GM12891 (cell line): ENCODE results near the gene NCBP1.
"Not testable (repeated sequence)": the region's sequence is repeated elsewhere in the genome, so short reads cannot be mapped to it uniquely, and the experiment has no call there.

Experiments
- DNase-seq: peaks from one replicate; pipeline ENCODE4 v3.0.0; 2011; ENCODE audit warnings: low spot score; ENCODE audit not compliant: insufficient read length
- FAIRE-seq: peaks from 2 replicates; lab custom pipeline; 2011; peaks lifted over from hg19 to GRCh38; lab: Jason Lieb, UNC
- PAX5 ChIP-seq: IDR thresholded peaks from 2 replicates; pipeline ENCODE4 v1.6.1; 2011; ENCODE audit warnings: low read length, moderate library complexity, mild to moderate bottlenecking; ENCODE audit not compliant: insufficient read depth, severe bottlenecking
- POLR2A ChIP-seq: IDR thresholded peaks from 2 replicates; pipeline ENCODE4 v1.6.1; 2011; ENCODE audit warnings: low read depth, low read length, control low read depth
- POLR2AphosphoS5 ChIP-seq: IDR thresholded peaks from 2 replicates; pipeline ENCODE4 v1.6.1; 2011; ENCODE audit warnings: low read depth, low read length, control low read depth
- POU2F2 ChIP-seq: IDR thresholded peaks from 2 replicates; pipeline ENCODE4 v1.6.1; 2011; ENCODE audit warnings: low read depth, mild to moderate bottlenecking, control low read depth, low read length, moderate library complexity
- SPI1 ChIP-seq: IDR thresholded peaks from 2 replicates; pipeline ENCODE4 v1.6.1; 2011; ENCODE audit warnings: low read depth, low read length, control low read depth
- TAF1 ChIP-seq: IDR thresholded peaks from 2 replicates; pipeline ENCODE4 v1.6.1; 2011; ENCODE audit warnings: low read depth, low read length, control low read depth

Gene NCBP1

DNA sequence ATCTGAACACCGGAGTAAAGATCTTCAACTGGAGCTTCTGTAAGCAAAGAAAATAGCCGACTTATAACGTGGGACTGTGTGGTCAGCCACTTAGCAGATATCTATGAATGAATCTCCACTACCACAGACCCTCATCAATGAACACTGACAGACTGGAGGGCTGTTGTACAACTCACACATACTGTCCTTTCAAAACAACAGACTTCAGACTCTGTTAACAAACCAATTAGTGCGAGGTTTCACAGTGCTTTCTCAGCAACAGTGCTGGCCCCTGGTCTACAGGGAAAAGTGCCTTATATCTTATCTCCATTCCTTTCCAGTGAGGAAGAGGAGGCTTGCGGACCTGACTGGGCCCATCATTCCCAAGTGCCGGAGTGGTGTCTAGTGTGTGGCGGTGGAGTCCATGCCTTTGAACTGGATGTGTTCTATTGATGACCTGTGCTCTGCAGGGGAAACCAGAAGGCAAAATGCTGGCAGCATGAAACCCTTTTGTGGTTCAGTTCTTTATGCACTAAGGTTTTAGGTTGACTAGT is 34.2 kb upstream of the NCBP1 start:
- DNase-seq (no peak), FAIRE-seq (no peak)
- no peak for TF ChIP-seq PAX5
- TF ChIP-seq SPI1: no peak
- no peak for TF ChIP-seq TAF1
- no peak for TF ChIP-seq POU2F2
- no peak for TF ChIP-seq POLR2AphosphoS5
- no peak for TF ChIP-seq POLR2A

DNA sequence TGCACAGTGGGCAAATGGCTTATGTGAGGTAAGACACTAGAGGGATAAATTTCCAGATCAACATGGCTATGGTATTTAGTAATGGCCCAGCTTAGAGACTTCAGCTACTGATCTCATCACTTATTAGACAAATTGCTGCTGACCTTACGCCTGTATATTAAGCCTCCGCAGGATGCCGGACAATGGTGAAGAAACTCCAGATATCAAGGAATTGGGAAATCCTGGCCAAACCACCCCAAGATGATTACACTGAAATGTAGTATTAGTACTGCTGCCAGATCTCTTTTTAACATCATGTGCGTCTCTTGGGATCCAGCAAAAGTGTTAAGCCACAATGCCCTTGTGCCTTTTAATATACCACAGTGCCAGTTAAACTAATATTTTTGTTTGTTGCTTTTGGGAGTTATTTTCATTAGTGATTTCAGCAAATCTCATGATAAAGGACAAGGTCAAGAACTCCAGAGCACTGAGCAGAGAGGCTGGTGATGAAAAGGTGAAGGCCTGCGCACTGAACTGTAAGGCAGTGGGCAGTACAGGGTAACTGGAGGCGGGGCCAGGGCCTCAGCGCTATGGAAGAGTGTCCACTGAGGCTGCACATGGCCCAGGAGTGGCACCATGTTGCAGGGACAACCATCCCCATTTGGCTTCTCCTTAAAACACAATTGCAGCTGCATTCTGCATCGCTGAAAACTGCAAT is 32.9 kb upstream of the NCBP1 start:
- no peak for TF ChIP-seq PAX5
- TF ChIP-seq POLR2A: no peak
- no peak for TF ChIP-seq TAF1
- TF ChIP-seq POLR2AphosphoS5: no peak
- no peak for TF ChIP-seq POU2F2
- no peak for TF ChIP-seq SPI1
- DNase-seq: no peak
- FAIRE-seq: no peak

DNA sequence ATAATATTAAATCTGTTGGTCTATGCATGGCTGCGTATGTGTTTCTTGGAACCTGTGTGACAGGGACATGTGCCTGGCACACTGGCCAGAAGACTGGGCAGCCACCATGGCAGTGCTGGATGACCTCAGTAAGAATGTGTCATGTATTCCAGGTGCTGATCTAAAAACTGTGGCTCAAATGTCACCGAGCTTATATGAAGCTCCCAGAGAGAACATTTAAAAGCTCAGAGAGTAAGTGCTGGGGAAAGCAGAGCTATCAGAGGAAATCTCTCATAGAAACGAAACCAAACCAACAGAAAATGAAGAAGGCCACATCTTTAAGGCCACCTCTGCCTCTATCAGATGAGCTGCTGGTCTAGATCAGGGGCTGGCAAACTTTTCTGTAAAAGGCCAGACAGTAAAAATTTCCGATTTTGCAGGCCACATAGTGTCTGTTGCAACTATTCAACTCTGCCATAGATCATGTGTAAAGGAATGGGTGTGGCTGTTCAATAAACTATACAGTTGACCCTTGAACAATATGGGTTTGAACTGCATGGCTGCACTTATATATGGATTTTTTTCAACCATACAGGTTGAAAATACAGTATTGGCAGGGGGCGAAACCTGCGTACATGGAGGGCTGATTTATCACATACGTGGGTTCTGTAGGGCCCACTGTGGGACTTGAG is 32.3 kb upstream of the NCBP1 start:
- no peak for DNase-seq
- TF ChIP-seq POU2F2: no peak
- TF ChIP-seq PAX5: no peak
- no peak for TF ChIP-seq POLR2A
- no peak for TF ChIP-seq SPI1
- TF ChIP-seq TAF1: no peak
- TF ChIP-seq POLR2AphosphoS5: no peak
- no peak for FAIRE-seq

DNA sequence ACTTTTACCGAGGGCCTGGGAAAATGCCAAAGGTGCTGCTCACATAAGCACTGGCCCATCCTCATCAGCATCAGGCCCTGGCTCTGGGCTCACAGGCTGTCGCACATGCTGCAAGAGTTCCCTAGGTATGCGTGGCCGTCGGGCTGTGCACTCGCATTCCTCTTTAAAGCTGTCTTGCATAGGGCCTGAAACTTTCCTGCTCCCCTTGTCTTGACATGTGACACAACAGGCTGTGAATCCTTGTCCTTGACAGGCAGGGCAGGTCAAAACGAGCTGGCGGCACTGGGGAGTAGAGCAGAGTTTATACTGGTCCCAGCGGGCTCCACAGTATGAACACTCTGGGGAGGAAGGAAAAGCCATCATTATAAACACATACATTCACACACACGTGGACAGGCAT is 31.2 kb upstream of the NCBP1 start:
- TF ChIP-seq PAX5: no peak
- no peak for TF ChIP-seq TAF1
- TF ChIP-seq POLR2A: no peak
- no peak for TF ChIP-seq POLR2AphosphoS5
- no peak for TF ChIP-seq POU2F2
- TF ChIP-seq SPI1: no peak
- no peak for DNase-seq
- FAIRE-seq: no peak

DNA sequence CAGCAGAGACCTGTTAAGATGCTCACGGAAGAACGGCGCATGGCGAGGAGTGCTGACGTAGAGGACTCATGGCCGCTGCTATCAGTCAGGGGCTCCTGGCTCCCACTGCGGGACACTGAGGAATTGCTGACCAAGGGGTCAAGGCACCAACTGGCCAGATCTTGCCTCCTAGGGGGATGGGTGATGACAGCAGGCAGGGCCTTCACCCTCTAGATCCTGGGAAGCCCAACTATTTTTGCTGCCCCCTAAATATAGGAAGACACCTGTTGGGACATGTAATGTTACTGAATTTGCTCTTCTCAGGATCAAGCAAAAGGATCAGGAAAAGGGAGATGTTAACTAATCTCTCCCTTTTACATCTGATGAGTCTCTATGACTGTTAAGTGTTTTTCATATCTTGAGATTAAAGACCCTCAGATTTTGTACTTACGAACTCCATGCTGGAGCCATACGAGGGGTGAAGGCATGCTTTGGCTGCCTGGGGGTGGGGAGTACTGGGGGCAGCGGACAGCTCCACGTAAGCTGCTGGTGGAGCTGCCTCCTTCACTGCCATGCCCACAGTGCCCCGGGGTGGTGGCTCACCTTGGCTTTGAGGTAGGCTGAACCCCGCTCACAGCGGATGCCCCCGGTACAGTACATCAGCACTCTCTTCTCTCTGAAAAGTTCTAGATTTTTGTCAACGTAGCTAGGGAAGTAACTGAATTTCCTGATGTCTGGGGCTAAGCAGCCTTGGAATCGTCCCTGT is 28.5 kb upstream of the NCBP1 start:
- TF ChIP-seq POU2F2 (no peak), TAF1 (no peak)
- DNase-seq (no peak), FAIRE-seq (no peak)

DNA sequence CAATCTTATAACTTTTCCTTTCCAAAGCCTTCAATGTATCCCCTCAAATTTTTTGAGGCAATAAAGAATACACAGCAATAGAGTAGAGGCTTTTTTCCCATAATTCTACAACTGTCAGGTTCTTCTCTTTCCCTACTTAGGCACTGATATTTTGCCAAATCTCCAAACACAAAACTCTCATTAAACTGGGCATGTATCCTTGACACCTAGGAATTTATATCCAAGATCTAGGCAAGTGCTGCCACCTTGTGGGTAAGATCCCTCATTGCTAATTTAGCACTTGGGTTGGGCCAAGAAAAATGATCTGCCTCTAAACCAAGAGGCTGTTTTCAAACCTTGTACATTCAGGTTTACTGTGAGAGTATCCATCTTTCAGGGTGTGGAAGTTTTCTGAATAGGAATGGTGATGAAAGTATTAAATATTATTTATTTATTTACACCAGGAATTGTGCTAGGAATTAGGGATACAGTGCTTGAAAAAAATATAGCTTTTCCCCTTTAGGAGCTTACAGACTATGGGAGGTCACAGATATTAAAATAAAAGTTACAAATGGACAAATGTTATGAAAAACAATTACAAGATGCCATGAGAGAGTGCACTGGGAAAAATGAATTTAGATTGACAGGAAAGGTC is 18.1 kb upstream of the NCBP1 start:
- TF ChIP-seq SPI1: no peak
- FAIRE-seq: peak; percentile 68
- DNase-seq: no peak

DNA sequence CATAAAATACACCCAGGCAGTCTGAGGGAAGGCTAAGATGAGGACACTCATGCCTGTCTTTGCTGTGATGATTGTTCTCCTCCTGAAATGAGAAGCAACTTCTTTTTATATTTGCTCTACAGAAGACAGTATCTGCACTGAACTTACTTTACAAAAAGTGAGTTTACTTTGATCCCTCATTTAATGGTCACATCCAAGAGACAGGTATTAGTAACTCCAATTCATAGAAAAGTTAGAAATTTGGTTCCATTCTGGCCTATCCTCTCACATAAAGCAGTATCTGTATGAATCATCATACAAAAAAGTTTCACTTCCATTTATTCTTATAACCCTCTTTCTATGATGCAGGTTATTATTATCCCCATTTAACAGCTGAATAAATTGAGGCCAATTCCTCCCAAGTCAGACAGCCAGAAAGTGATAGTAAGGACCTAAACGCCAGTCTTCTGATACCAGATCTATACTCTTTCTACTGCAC is 15.6 kb upstream of the NCBP1 start:
- TF ChIP-seq POLR2A (no peak), SPI1 (peak; percentile 60; the same call in 1 of the 2 replicates), TAF1 (no peak), POLR2AphosphoS5 (no peak), PAX5 (no peak), POU2F2 (no peak)
- DNase-seq: no peak

DNA sequence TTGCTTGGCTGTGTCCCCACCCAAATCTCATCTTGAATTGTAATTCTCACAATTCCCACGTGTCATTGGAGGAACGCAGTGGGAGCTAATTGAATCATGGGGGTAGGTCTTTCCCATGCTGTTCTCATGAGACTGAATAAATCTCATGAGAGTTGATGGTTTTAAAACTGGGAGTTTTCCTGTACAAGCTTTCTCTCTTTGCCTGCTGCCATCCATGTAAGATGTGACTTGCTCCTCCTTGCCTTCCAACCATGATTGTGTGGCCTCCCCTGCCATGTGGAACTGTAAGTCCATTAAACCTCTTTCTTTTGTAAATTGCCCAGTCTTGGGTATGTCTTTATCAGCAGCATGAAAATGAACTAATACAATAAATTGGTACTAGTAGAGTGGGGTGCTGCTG is 13.6 kb upstream of the NCBP1 start:
- not testable (repeated sequence) for FAIRE-seq, DNase-seq

More for the DNA sequence above, 15.6 kb upstream of the NCBP1 start:
- FAIRE-seq: peak; percentile 52

DNA sequence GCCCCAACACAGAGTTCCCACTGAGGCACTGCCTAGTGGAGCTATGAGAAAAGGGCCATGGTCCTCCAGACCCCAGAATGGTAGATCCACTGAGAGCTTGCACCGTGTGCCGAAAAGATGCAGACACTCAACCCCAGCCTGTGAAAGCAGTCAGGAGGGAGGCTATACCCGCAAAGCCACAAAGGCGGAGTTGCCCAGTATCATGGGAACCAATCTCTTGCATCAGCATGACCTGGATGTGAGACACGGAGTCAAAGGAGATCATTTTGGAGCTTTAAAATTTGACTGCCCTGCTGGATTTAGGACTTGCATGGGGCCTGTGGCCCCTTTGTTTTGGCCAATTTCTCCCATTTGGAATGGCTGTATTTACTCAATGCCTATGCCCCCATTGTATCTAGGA is 11.1 kb upstream of the NCBP1 start:
- not testable (repeated sequence) for DNase-seq, FAIRE-seq

DNA sequence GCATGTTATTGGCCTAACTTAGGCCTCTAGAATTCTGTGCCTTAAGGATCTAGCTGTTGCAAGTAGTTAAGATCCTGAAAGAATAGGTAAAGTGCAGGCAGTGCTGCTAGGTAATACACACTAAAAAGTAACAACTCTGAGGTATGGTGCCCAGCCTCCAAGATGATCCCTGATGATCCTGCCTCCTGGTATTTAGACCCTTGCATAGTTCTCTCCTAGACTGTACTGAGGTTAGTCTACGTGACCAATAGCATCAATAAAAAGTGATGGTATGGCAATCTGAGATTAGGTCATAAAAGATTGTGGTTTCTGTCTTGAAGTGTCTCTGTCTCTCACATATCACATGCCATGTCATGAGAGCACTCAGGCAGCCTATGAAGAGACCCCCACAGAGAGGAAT is 9.7 kb upstream of the NCBP1 start:
- TF ChIP-seq POLR2AphosphoS5 (no peak), SPI1 (no peak), TAF1 (no peak), PAX5 (no peak), POU2F2 (no peak), POLR2A (no peak)
- DNase-seq (no peak), FAIRE-seq (no peak)
